ENCODE measurements around the gene KLF16. TPM values are rescaled to one million over a fixed set of nuclear protein-coding genes. Genes with fewer than 3 reads are reported as not detected.

The KLF16 gene
- total and polyA plus RNA-seq, 9 of the 15 experiments (the other 6 are each of a cell fraction or from before 2014, with no cell fraction given) = 0.04 to 60.4 (median 6.8) TPM

- no peak for TF ChIP-seq NKRF (IDR thresholded peaks at IDR 0.05; ENCODE audit: borderline replicate concordance)
- TF ChIP-seq NUFIP1 (IDR thresholded peaks at IDR 0.05; ENCODE audit: partially characterized antibody) = no peak
- TF ChIP-seq WHSC1 (IDR thresholded peaks at IDR 0.05; ENCODE audit: low read length) = no peak
- no peak for TF ChIP-seq THAP7 (CRISPR knock-in tag; IDR thresholded peaks at IDR 0.05)
- no peak for TF ChIP-seq ATF2 (CRISPR knock-in tag; IDR thresholded peaks at IDR 0.05)
- no peak for TF ChIP-seq THRA (IDR thresholded peaks at IDR 0.05)
- no peak for TF ChIP-seq ZNF121 (CRISPR knock-in tag; conservative IDR thresholded peaks at IDR 0.05)
- 0 out of 2 replicates have a peak, but pooled peaks have one; percentile 8 for TF ChIP-seq ZKSCAN8 (CRISPR knock-in tag; IDR thresholded peaks at IDR 0.05)
- no peak for TF ChIP-seq EP400 (IDR thresholded peaks at IDR 0.05)
- no peak for TF ChIP-seq BRD9 (IDR thresholded peaks at IDR 0.05; ENCODE audit: low read depth, partially characterized antibody)
- no peak for TF ChIP-seq RREB1 (CRISPR knock-in tag; IDR thresholded peaks at IDR 0.05)
- TF ChIP-seq NFE2L1 (tag; IDR thresholded peaks at IDR 0.05; ENCODE audit: borderline replicate concordance, low read depth) = no peak
- TF ChIP-seq MCM7 (IDR thresholded peaks at IDR 0.05) = no peak
- no peak; a peak in 1 of 4 replicates for TF ChIP-seq HDAC1 (IDR thresholded peaks at IDR 0.05)
- no peak for TF ChIP-seq GATAD2B (IDR thresholded peaks at IDR 0.05; ENCODE audit: borderline replicate concordance)
- TF ChIP-seq CREM (IDR thresholded peaks at IDR 0.05; ENCODE audit: low read depth) = peak; percentile 84
- TF ChIP-seq MLX (CRISPR knock-in tag; conservative IDR thresholded peaks at IDR 0.05) = no peak
Observed at GRCh38 chr19:1854542-1855039, 8.8 kb downstream of the KLF16 start (continued).
